ENCODE results near the gene CHML.

GRCh38 chr1:241617426-241617825 is 22.7 kb downstream of the CHML start:
- TF ChIP-seq, protein P1, sequence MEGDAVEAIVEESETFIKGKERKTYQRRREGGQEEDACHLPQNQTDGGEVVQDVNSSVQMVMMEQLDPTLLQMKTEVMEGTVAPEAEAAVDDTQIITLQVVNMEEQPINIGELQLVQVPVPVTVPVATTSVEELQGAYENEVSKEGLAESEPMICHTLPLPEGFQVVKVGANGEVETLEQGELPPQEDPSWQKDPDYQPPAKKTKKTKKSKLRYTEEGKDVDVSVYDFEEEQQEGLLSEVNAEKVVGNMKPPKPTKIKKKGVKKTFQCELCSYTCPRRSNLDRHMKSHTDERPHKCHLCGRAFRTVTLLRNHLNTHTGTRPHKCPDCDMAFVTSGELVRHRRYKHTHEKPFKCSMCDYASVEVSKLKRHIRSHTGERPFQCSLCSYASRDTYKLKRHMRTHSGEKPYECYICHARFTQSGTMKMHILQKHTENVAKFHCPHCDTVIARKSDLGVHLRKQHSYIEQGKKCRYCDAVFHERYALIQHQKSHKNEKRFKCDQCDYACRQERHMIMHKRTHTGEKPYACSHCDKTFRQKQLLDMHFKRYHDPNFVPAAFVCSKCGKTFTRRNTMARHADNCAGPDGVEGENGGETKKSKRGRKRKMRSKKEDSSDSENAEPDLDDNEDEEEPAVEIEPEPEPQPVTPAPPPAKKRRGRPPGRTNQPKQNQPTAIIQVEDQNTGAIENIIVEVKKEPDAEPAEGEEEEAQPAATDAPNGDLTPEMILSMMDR (IDR thresholded peaks at IDR 0.05; ENCODE audit: borderline replicate concordance, extremely low read depth, low read length, poor library complexity, severe bottlenecking) = no peak
- no peak for TF ChIP-seq EZH2 (IDR thresholded peaks at IDR 0.05; ENCODE audit: borderline replicate concordance, low read depth, low read length, severe bottlenecking)

All from DND-41 (cell line).